Transverse colon (tissue), 4 donors: ENCODE results near the gene SREBF2. TPM values are rescaled to one million over a fixed set of nuclear protein-coding genes. Genes with fewer than 3 reads are reported as not detected.

Source experiments
- DNase-seq: peaks from one replicate; pipeline ENCODE4 v3.0.0-alpha.2; 2019
- H3K27ac ChIP-seq, 4 donors: fragments of 200-600 bp; sonication (generic); 2 replicates each; pipeline ENCODE4 v1.5.1; 2016 to 2018; ENCODE audit warnings: inconsistent platforms in 4 of 4
- H3K27me3 ChIP-seq: fragments of 200-600 bp; sonication (generic); 2 replicates; pipeline ENCODE4 v1.5.1; 2017; ENCODE audit warnings: inconsistent platforms
- H3K36me3 ChIP-seq, 4 donors: fragments of 200-600 bp; sonication (generic); 2 replicates each; pipeline ENCODE4 v1.5.1; 2017 to 2019; ENCODE audit warnings: inconsistent platforms in 4 of 4
- H3K4me1 ChIP-seq, 4 donors: fragments of 200-600 bp; sonication (generic); 2 replicates each; pipeline ENCODE4 v1.5.1; 2017 to 2020; ENCODE audit warnings: inconsistent platforms in 4 of 4
- H3K4me3 ChIP-seq, 4 donors: fragments of 200-600 bp; sonication (generic); 1 replicate in 1 of 4; 2 replicates in 3 of 4; pipeline versions ENCODE4 v1.5.1 to v1.6.1; 2017 to 2019; ENCODE audit warnings: inconsistent platforms in 4 of 4
- H3K9me3 ChIP-seq, 2 donors: fragments of 200-600 bp; sonication (generic); 2 replicates each; pipeline ENCODE4 v1.5.1; 2017 to 2019; ENCODE audit warnings: inconsistent platforms in 2 of 2
- CTCF ChIP-seq, 5 experiments: fragments of 200-600 bp in 3 of 5; fragments of 450-650 bp in 2 of 5; sonication (generic) in 3 of 5; IDR thresholded peaks; 1 replicate in 2 of 5; 2 replicates in 3 of 5; pipeline ENCODE4 v1.5.1; 2016 to 2017; ENCODE audit warnings: antibody characterized with exemption in 5 of 5, inconsistent platforms in 3 of 5, mild to moderate bottlenecking in 2 of 5, moderate library complexity in 1 of 5
- EP300 ChIP-seq: sonication (generic); formaldehyde crosslinking; IDR thresholded peaks from one replicate; pipeline ENCODE4 v1.6.1; 2017; ENCODE audit warnings: antibody characterized with exemption, low read depth
- POLR2A ChIP-seq: fragments of 450-650 bp; IDR thresholded peaks from one replicate; pipeline ENCODE4 v1.6.1; 2016; ENCODE audit warnings: antibody characterized with exemption, mild to moderate bottlenecking, moderate library complexity
- POLR2AphosphoS5 ChIP-seq, 3 donors: sonication (generic); formaldehyde crosslinking; IDR thresholded peaks; one replicate each; pipeline ENCODE4 v1.6.1; 2016; ENCODE audit warnings: antibody characterized with exemption in 3 of 3
- WGBS, 2 donors: methylation state at CpG; one replicate each; pipeline ENCODE4 v1.1.5; 2018; ENCODE audit warnings: low coverage in 1 of 2; 5-methylcytosine and 5-hydroxymethylcytosine counted together
- in situ Hi-C, 4 donors: fragments of 200-750 bp; cut with MboI; loops; one replicate each; pipeline versions ENCODE4 v1.15.0 to v1.15.1; 2017; ENCODE audit warnings: low sequenced_read_pairs in 3 of 4, low pct_ligation_motif_present in 1 of 4, low pct_unique_long_range_greater_than_20kb in 1 of 4
- intact Hi-C: fragments of 100-400 bp; cut with DNase I; formaldehyde crosslinking; loops from one replicate; pipeline ENCODE4 v1.15.1; 2023; ENCODE audit warnings: low total_unique reads
- total RNA-seq, 4 donors: library from RNA; depleted of rRNA; stranded (reverse); fragments of >200 nt; gene quantifications; one replicate each; pipeline ENCODE4 v1.1.0, GENCODE V29; 2016

SREBF2 gene
- total RNA-seq, 4 donors from 2014 or later = 156 to 252 (median 166) TPM

- peaks cover 9 to 67% (median 32%) of the 10 kb centered on the region in 4 donors for H3K4me1 ChIP-seq
- intact Hi-C loops = loop anchor here (5.0 kb wide), 1 partner anchor 160 kb away; the partner anchor contains the start of gene MEI1
These were observed 24.4 kb downstream of the SREBF2 start for GRCh38 chr22:41857155-41857859.

GRCh38 chr22:41857860-41858199 is 24.9 kb downstream of the SREBF2 start:
- Histone ChIP-seq H3K4me1 (peaks cover 12 to 72% (median 36%) of the 10 kb centered on the region in 4 donors), H3K4me3 (no peak overlapping the region), H3K27ac (peak overlapping the region in 2 of 4 donors; percentile 78 to 82), H3K36me3 (no peaks in the 10 kb centered on the region), H3K9me3 (no peaks in the 10 kb centered on the region), H3K27me3 (no peaks in the 10 kb centered on the region)
- DNase-seq = no peak
- in situ Hi-C loops = no loop called here
- intact Hi-C loops = loop anchor here (5.0 kb wide), 1 partner anchor 161 kb away; the partner anchor contains the start of gene MEI1
- no peak for TF ChIP-seq CTCF (IDR thresholded peaks at IDR 0.05)
- no peak for TF ChIP-seq POLR2A
- no peak for TF ChIP-seq POLR2AphosphoS5 (IDR thresholded peaks at IDR 0.05)
- TF ChIP-seq EP300 = no peak

More at GRCh38 chr22:41857155-41857859, 24.4 kb downstream of the SREBF2 start:
- in situ Hi-C loops = no loop called here
- DNase-seq = peak; percentile 61
- Histone ChIP-seq H3K9me3 (no peaks in the 10 kb centered on the region), H3K36me3 (no peaks in the 10 kb centered on the region), H3K27me3 (no peaks in the 10 kb centered on the region), H3K4me3 (no peak overlapping the region), H3K27ac (peak overlapping the region; percentile 65 to 82 (median 78))
- no peak for TF ChIP-seq POLR2A
- TF ChIP-seq CTCF (IDR thresholded peaks at IDR 0.05) = peak; percentile 52 to 72 (median 58)
- 51 to 72% methylated on average over 4 to 7 of the region's 7 CpGs for WGBS, 2 donors

GRCh38 chr22:41862160-41862529 is 29.2 kb downstream of the SREBF2 start:
- no peak for DNase-seq

More at GRCh38 chr22:41862160-41862529, 29.2 kb downstream of the SREBF2 start:
- H3K9me3 ChIP-seq = no peaks in the 10 kb centered on the region
- TF ChIP-seq POLR2AphosphoS5 (IDR thresholded peaks at IDR 0.05) = no peak
- TF ChIP-seq POLR2A = no peak
- no peak for TF ChIP-seq EP300
- no peak for TF ChIP-seq CTCF (IDR thresholded peaks at IDR 0.05)
- peaks cover 11 to 73% (median 31%) of the 10 kb centered on the region in 4 donors for H3K4me1 ChIP-seq
- H3K27me3 ChIP-seq = no peaks in the 10 kb centered on the region
- in situ Hi-C loops = no loop called here
- peak overlapping the region; percentile 41 to 74 (median 66) for H3K27ac ChIP-seq
- no peak overlapping the region for H3K4me3 ChIP-seq
- H3K36me3 ChIP-seq = peaks cover 0 to 6% (median 0%) of the 10 kb centered on the region in 4 donors
- 33 to 43% methylated on average over 1 to 4 of the region's 4 CpGs for WGBS, 2 donors
- intact Hi-C loops = no loop called here
